K562 (cell line): Measurements from ENCODE around the gene PDIA5. TPM values are rescaled to one million over a fixed set of nuclear protein-coding genes. Genes with fewer than 3 reads are reported as not detected.

Source experiments
- ATAC-seq: fragments of 200-7000 bp; cut with Tn5 transposase; 3 replicates; pipeline ENCODE4 v1.9.1; 2020; ENCODE audit warnings: moderate library complexity
- BruUV-seq: library from RNA; stranded (reverse); fragments of 400-500 nt; replicated peaks from 2 replicates; lab custom pipeline; 2021; lab: Mats Ljungman, UMichigan
- CTCF ChIA-PET: fragments of 300-600 bp; formaldehyde crosslinking; extraction: SDS; loops from one replicate; lab custom pipeline; 2021; ENCODE audit warnings: low intra/inter-chr PET ratio; lab: Yijun Ruan, JAX
- POLR2A ChIA-PET: fragments of 300-600, 350-650 bp; sonication (Branson Sonifier 250); formaldehyde crosslinking; extraction: SDS; loops from one replicate; lab custom pipeline; 2021; ENCODE audit warnings: antibody characterized with exemption, inconsistent platforms; lab: Yijun Ruan, JAX
- DNase-seq, 4 experiments: peaks; one replicate each; pipeline versions ENCODE4 v3.0.0 to v3.0.0-alpha.2; 2011 to 2018; ENCODE audit warnings: low spot score in 3 of 4, mixed read lengths in 3 of 4; ENCODE audit errors: extremely low read depth in 1 of 4
- FAIRE-seq: peaks from 2 replicates; lab custom pipeline; 2011; peaks lifted over from hg19 to GRCh38; lab: Jason Lieb, UNC
- H2AFZ ChIP-seq: 2 replicates; pipeline ENCODE4 v1.6.0; 2011; ENCODE audit warnings: low read depth, low read length, control low read depth, inconsistent platforms
- H3K27ac ChIP-seq: fragments of 200-600 bp; 3 replicates; pipeline ENCODE4 v1.8.0; 2011; ENCODE audit warnings: low read depth, mild to moderate bottlenecking, control low read depth, inconsistent platforms, low read length, moderate library complexity, mixed read lengths; ENCODE audit errors: extremely low read depth
- H3K27me3 ChIP-seq, 2 experiments: fragments of 300-600 bp in 1 of 2; 2 replicates in 1 of 2; 3 replicates in 1 of 2; pipeline versions ENCODE4 v1.6.0 to v1.8.0; 2011; ENCODE audit warnings: inconsistent platforms in 2 of 2, low read length in 2 of 2, mild to moderate bottlenecking in 1 of 2, mixed read lengths in 1 of 2, moderate library complexity in 1 of 2; ENCODE audit not compliant: control insufficient read depth in 2 of 2, insufficient read depth in 2 of 2
- H3K36me3 ChIP-seq: fragments of 300-600 bp; 3 replicates; pipeline ENCODE4 v1.8.0; 2011; ENCODE audit warnings: mild to moderate bottlenecking, low read length, inconsistent platforms; ENCODE audit not compliant: control insufficient read depth, insufficient read depth
- H3K4me1 ChIP-seq, 2 experiments: fragments of 200-600 bp in 1 of 2; replicated peaks in 1 of 2; 2 replicates in 1 of 2; 3 replicates in 1 of 2; pipeline versions ENCODE4 v1.5.1 to v1.8.0; 2011; ENCODE audit warnings: inconsistent platforms in 2 of 2, low read length in 2 of 2, mild to moderate bottlenecking in 1 of 2, mixed read lengths in 1 of 2, moderate library complexity in 1 of 2; ENCODE audit not compliant: control insufficient read depth in 2 of 2, insufficient read depth in 2 of 2
- H3K4me2 ChIP-seq: 2 replicates; pipeline ENCODE4 v1.6.1; 2011; ENCODE audit warnings: low read length, control low read depth, inconsistent platforms, mixed read lengths; ENCODE audit not compliant: insufficient read depth
- H3K4me3 ChIP-seq: fragments of 200-600 bp; sonication (generic), shearing (Covaris generic); 2 replicates; pipeline ENCODE4 v1.5.1; 2016; ENCODE audit warnings: control low read depth, inconsistent platforms
- H3K79me2 ChIP-seq: fragments of 200-600 bp; 3 replicates; pipeline ENCODE4 v1.8.0; 2011; ENCODE audit warnings: low read length, inconsistent platforms; ENCODE audit not compliant: control insufficient read depth, insufficient read depth
- H3K9ac ChIP-seq, 2 experiments: 2 replicates each; pipeline versions ENCODE4 v1.6.0 to v1.6.1; 2011; ENCODE audit warnings: low read depth in 2 of 2, low read length in 2 of 2, control low read depth in 1 of 2, inconsistent platforms in 1 of 2, mild to moderate bottlenecking in 1 of 2, mixed read lengths in 1 of 2; ENCODE audit not compliant: insufficient read depth in 1 of 2
- H3K9me1 ChIP-seq: one replicate; pipeline ENCODE4 v1.6.0; 2011; ENCODE audit warnings: inconsistent platforms, mild to moderate bottlenecking, low read length, moderate library complexity; ENCODE audit not compliant: control insufficient read depth, insufficient read depth
- H3K9me3 ChIP-seq: replicated peaks from 2 replicates; pipeline ENCODE4 v1.5.1; 2011; ENCODE audit warnings: low read depth, low read length, inconsistent platforms; ENCODE audit not compliant: control insufficient read depth, insufficient read depth
- H4K20me1 ChIP-seq: replicated peaks from 2 replicates; pipeline ENCODE4 v1.6.1; 2011; ENCODE audit warnings: low read length, inconsistent platforms, mixed read lengths; ENCODE audit not compliant: control insufficient read depth, insufficient read depth
- RREB1 ChIP-seq: fragments of 250-450 bp; sonication (Bioruptor Pico); IDR thresholded peaks from 2 replicates; pipeline ENCODE4 v1.4.0; 2020
- WGBS: fragments of 100-300 bp; shearing (Covaris generic); methylation state at CpG from one replicate; pipeline ENCODE4 v1.1.6; 2016; ENCODE audit warnings: low coverage, mixed read lengths; ENCODE audit not compliant: insufficient coverage; ENCODE audit errors: missing lambda C conversion rate; 5-methylcytosine and 5-hydroxymethylcytosine counted together
- in situ Hi-C: fragments of 300-500 bp; cut with MboI; formaldehyde crosslinking; loops from 4 replicates; pipeline ENCODE4 v1.15.0; 2018; ENCODE audit warnings: inconsistent platforms, mixed read lengths
- intact Hi-C: fragments of 100-400 bp; cut with micrococcal nuclease; formaldehyde crosslinking; loops from 2 replicates; pipeline ENCODE4 v1.14.2; 2022
- polyA plus RNA-seq, 8 experiments: library from polyadenylated mRNA; depleted of rRNA in 4 of 8; stranded (reverse) in 5 of 8; unstranded in 3 of 8; fragments of >200 nt; fragmentation: Nextera tagmentation in 2 of 8; fragmentation: Illumina TruSeq in 1 of 8; extraction: Ambion mirVana in 2 of 8; extraction: Trizol in 1 of 8; gene quantifications; 2 replicates each; pipeline versions ENCODE4 v1.2.1 to v1.2.3, GENCODE V29; 2011 to 2014; ENCODE audit warnings: inconsistent platforms in 1 of 8, missing spikeins in 1 of 8
- total RNA-seq, 7 experiments: library from RNA; depleted of rRNA in 6 of 7; stranded (reverse); fragments of >200 nt in 6 of 7; fragmentation: Illumina TruSeq in 2 of 7; extraction: Trizol in 2 of 7; gene quantifications; 2 replicates each; pipeline versions ENCODE4 v1.2.1 to v1.2.3, GENCODE V29; 2011 to 2021; ENCODE audit warnings: low replicate concordance in 1 of 7

The PDIA5 gene
- total and polyA plus RNA-seq, 9 of the 15 experiments (the other 6 are each of a cell fraction or from before 2014, with no cell fraction given): 3.4 to 31.8 (median 19.6) TPM

GRCh38 chr3:123134671-123135070, 67.8 kb downstream of the PDIA5 start:
- in situ Hi-C loops: no loop called here
- Histone ChIP-seq H3K79me2 (no peaks in the 10 kb centered on the region), H3K36me3 (peaks cover 62% of the 10 kb centered on the region), H3K9me1 (no peaks in the 10 kb centered on the region), H3K9ac (no peak overlapping the region), H3K27ac (no peak overlapping the region), H4K20me1 (no peaks in the 10 kb centered on the region), H3K4me1 (no peaks in the 10 kb centered on the region), H2AFZ (no peak overlapping the region), H3K4me2 (no peak overlapping the region), H3K9me3 (no peaks in the 10 kb centered on the region), H3K4me3 (no peak overlapping the region), H3K27me3 (no peaks in the 10 kb centered on the region)
- no TSS peak for BruUV-seq
- TF ChIP-seq RREB1 (CRISPR knock-in tag): no peak
- ChIA-PET POLR2A (interaction anchor here (0.7 kb wide), 1 partner anchor 8 kb away, joined by 4 read pairs; no protein-coding TSS in a partner anchor), CTCF (no interaction called here)
- ATAC-seq (no peak), FAIRE-seq (no peak), DNase-seq (no peak)
- 78% methylated on average over 7 of the region's 10 CpGs for WGBS
- intact Hi-C loops: no loop called here
